Thoracic aorta (tissue), 2 donors: ENCODE results near the gene SFXN2. TPM values are rescaled to one million over a fixed set of nuclear protein-coding genes. Genes with fewer than 3 reads are reported as not detected.

Experiments used
- ATAC-seq: fragments of 150-250 bp; one replicate; pipeline ENCODE4 v1.8.0; 2017; ENCODE audit warnings: low read depth; ENCODE audit not compliant: insufficient number of reproducible peaks, low FRiP score
- DNase-seq: peaks from one replicate; pipeline ENCODE4 v3.0.0-alpha.2; 2020; ENCODE audit warnings: low spot score
- H3K27ac ChIP-seq, 2 donors: fragments of 200-600 bp; sonication (generic); 1 replicate in 1 of 2; 2 replicates in 1 of 2; pipeline ENCODE4 v1.5.1; 2016; ENCODE audit warnings: mild to moderate bottlenecking in 2 of 2, moderate library complexity in 2 of 2
- H3K27me3 ChIP-seq: fragments of 200-600 bp; sonication (generic); replicated peaks from 2 replicates; pipeline ENCODE4 v1.6.0; 2016; ENCODE audit warnings: mild to moderate bottlenecking; ENCODE audit not compliant: insufficient read depth
- H3K36me3 ChIP-seq: fragments of 200-600 bp; sonication (generic); one replicate; pipeline ENCODE4 v1.5.1; 2016
- H3K4me1 ChIP-seq, 2 donors: fragments of 200-600 bp; sonication (generic); 1 replicate in 1 of 2; 2 replicates in 1 of 2; pipeline versions ENCODE4 v1.5.1 to v1.6.0; 2016; ENCODE audit warnings: low read depth in 2 of 2, mild to moderate bottlenecking in 1 of 2; ENCODE audit not compliant: control insufficient read depth in 1 of 2
- H3K4me3 ChIP-seq: fragments of 200-600 bp; sonication (generic); 2 replicates; pipeline ENCODE4 v1.5.1; 2016; ENCODE audit warnings: mild to moderate bottlenecking
- H3K9me3 ChIP-seq: fragments of 200-600 bp; sonication (generic); 2 replicates; pipeline ENCODE4 v1.5.1; 2016
- total RNA-seq, 2 donors: library from RNA; depleted of rRNA; stranded (reverse); fragments of >200 nt; gene quantifications; one replicate each; pipeline versions ENCODE4 v1.1.0 to v1.2.3, GENCODE V29; 2016
- TF ChIP-seq, protein P1 (sequence below): fragments of 200-600 bp; sonication (generic); IDR thresholded peaks from one replicate; pipeline ENCODE4 v1.5.1; 2019; ENCODE audit warnings: antibody characterized with exemption

The SFXN2 gene
- total RNA-seq, 2 donors from 2014 or later: 1.6 to 18.3 TPM

DNA sequence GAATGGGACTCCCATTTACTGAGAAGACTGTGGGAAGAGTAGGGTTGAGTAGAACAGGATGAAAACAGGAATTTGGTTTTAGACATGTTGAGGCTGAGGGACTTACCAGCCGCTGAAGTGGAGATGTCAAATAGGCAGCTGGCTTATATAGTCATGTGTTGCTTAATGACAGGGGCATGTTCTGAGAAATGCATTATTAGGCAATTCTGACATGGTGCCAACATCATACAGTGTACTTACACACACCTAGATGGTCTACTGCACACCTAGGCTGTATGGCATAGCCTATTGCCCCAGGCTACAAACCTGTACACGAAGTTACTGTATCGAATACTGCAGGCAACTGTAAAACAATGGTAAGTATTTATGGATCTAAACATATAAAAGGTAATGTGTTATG, 17.7 kb upstream of the SFXN2 start:
- DNase-seq (no peak), ATAC-seq (no peak)
- Histone ChIP-seq H3K36me3 (peaks cover 11% of the 10 kb centered on the region), H3K27me3 (no peaks in the 10 kb centered on the region), H3K4me1 (no peaks in the 10 kb centered on the region), H3K4me3 (no peak overlapping the region), H3K27ac (no peak overlapping the region), H3K9me3 (no peaks in the 10 kb centered on the region)
- TF ChIP-seq, protein P1, sequence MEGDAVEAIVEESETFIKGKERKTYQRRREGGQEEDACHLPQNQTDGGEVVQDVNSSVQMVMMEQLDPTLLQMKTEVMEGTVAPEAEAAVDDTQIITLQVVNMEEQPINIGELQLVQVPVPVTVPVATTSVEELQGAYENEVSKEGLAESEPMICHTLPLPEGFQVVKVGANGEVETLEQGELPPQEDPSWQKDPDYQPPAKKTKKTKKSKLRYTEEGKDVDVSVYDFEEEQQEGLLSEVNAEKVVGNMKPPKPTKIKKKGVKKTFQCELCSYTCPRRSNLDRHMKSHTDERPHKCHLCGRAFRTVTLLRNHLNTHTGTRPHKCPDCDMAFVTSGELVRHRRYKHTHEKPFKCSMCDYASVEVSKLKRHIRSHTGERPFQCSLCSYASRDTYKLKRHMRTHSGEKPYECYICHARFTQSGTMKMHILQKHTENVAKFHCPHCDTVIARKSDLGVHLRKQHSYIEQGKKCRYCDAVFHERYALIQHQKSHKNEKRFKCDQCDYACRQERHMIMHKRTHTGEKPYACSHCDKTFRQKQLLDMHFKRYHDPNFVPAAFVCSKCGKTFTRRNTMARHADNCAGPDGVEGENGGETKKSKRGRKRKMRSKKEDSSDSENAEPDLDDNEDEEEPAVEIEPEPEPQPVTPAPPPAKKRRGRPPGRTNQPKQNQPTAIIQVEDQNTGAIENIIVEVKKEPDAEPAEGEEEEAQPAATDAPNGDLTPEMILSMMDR: no peak

- no peak for ATAC-seq
- Histone ChIP-seq H3K4me1 (no peaks in the 10 kb centered on the region), H3K27ac (no peak overlapping the region), H3K27me3 (no peaks in the 10 kb centered on the region), H3K4me3 (no peak overlapping the region), H3K9me3 (no peaks in the 10 kb centered on the region), H3K36me3 (peaks cover 11% of the 10 kb centered on the region)
- no peak for DNase-seq
- TF ChIP-seq, protein P1: no peak
Observed at GRCh38 chr10:102698894-102699293, 15.5 kb upstream of the SFXN2 start.

GRCh38 chr10:102701272-102701671, 13.2 kb upstream of the SFXN2 start:
- Histone ChIP-seq H3K27ac (no peak overlapping the region), H3K9me3 (no peaks in the 10 kb centered on the region), H3K4me3 (no peak overlapping the region), H3K36me3 (peaks cover 11% of the 10 kb centered on the region), H3K27me3 (no peaks in the 10 kb centered on the region), H3K4me1 (peaks cover 0 to 3% of the 10 kb centered on the region in 2 donors)
- no peak for ATAC-seq
- no peak for DNase-seq
- TF ChIP-seq, protein P1: no peak

GRCh38 chr10:102701796-102702195, 12.6 kb upstream of the SFXN2 start:
- ATAC-seq: no peak
- no peaks in the 10 kb centered on the region for H3K27me3 ChIP-seq
- TF ChIP-seq, protein P1: no peak

DNA sequence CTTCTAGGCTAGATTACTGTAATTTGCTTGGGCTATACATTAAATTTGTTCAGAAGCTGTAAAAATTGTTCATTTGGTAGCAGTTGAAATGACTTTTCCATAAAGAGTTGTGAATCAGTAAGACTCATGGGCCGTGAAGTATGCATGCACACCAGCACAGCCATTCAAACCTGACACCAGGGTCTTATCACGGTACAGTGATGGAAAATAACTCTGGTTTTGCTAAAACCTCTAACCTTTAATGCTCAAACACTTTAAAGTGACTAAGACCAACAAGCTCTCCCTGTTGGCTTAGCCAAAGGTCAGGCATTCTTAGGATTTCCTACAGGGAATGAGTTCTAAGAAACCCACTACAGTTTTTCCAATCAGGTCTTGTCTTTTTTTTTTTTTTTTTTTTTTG, 11.7 kb upstream of the SFXN2 start:
- no peaks in the 10 kb centered on the region for H3K27me3 ChIP-seq
- H3K4me3 ChIP-seq: no peak overlapping the region
- H3K4me1 ChIP-seq: peaks cover 0 to 3% of the 10 kb centered on the region in 2 donors
- TF ChIP-seq, protein P1: no peak
- H3K9me3 ChIP-seq: no peaks in the 10 kb centered on the region
- ATAC-seq: no peak
- no peak for DNase-seq
- H3K36me3 ChIP-seq: peaks cover 7% of the 10 kb centered on the region
- H3K27ac ChIP-seq: no peak overlapping the region

More at GRCh38 chr10:102701796-102702195, 12.6 kb upstream of the SFXN2 start:
- Histone ChIP-seq H3K27ac (no peak overlapping the region), H3K36me3 (peaks cover 7% of the 10 kb centered on the region), H3K4me1 (peaks cover 0 to 3% of the 10 kb centered on the region in 2 donors), H3K9me3 (no peaks in the 10 kb centered on the region), H3K4me3 (no peak overlapping the region)
- no peak for DNase-seq
